Skin of body (tissue), 2 donors: ENCODE data around the gene CXXC4. TPM values are rescaled to one million over a fixed set of nuclear protein-coding genes. Genes with fewer than 3 reads are reported as not detected.

Experiments
- DNase-seq: peaks from one replicate; lab custom pipeline; 2025; lab: John Stamatoyannopoulos, UW
- total RNA-seq: library from RNA; depleted of rRNA; stranded (reverse); fragments of >200 nt; gene quantifications from one replicate; pipeline ENCODE4 v1.2.3, GENCODE V29; 2014

CXXC4 gene
- total RNA-seq, result 0.59 TPM

DNA sequence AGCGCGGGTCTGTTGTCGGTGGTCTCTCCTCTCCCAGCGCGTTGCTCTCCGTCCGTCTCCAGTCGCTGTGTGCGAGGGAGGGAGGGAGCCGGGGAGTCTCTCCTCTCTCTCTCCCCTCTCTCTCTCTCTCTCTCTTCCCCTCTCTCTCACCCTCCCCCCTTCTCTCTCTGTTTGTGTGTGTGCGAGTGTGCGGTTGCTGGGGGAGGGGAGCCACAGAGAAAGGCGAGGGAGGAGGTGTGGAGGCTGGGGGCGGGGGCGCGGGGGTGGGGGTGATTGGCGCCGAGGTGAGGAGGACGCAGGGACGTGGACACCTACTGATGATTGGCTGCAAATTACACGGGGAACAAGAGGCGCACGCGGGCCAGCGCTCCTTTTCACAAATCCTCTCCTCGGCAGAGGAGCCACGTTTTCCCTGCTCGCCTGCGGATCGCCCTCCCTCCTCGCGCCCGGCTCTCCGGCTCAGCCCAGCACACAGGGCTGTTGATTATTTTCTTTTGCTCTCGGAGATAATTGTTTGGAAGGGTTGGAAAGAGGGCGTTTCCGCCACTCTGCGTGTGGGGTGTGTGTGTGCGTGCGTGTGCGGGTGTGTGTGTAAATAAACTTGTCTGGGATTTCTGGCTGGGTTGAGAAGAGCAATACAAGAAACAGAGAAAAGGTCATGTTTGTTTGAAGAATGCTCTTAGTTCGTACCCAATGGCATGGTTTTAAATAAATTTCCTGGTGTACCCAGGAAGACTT is at the start of gene CXXC4:
Gene CXXC4 (minus strand): TSS at position 73 of the 738 bp plus-strand sequence. CDS start 3,092 bp downstream, outside the sequence.
- peak; percentile 33 for DNase-seq

DNA sequence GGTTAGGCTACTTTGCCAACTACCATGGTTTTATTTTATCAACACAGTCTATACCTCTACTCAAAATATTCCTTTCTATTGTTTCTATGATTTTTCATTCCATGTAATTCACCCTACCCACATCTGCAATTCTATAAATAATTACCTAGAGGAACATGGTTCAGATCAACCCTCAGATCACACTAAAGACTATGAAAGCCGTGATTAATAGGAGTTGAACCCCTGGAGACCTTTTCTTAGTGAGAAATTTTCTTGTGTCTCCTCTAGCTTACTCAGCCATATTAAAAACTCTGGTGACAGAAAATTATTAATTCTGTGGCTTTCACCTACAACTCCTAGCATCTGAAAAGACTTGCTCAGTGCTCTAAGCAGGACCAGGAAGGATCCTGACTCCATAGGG is 38.5 kb upstream of the CXXC4 start:
- DNase-seq, result no peak

DNA sequence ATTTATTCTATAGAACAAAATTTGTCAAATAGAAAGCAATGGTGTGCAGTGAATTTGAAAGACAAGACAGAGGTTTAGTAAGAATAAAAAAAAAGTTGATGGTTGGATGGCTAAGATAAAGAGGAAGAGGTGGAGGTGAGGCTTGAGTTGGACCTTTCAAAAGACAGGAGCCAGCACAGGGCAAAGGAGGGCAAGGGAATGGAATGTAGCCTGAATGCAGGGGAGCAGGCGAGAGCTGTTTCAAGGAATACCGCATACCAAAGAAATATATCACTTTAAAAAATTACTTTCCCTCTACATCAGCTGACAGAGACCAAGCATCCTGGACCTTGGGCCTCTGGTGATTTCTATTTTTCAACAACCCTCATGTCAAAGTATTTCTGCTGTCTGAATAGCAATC is 38.0 kb upstream of the CXXC4 start:
- no peak for DNase-seq

DNA sequence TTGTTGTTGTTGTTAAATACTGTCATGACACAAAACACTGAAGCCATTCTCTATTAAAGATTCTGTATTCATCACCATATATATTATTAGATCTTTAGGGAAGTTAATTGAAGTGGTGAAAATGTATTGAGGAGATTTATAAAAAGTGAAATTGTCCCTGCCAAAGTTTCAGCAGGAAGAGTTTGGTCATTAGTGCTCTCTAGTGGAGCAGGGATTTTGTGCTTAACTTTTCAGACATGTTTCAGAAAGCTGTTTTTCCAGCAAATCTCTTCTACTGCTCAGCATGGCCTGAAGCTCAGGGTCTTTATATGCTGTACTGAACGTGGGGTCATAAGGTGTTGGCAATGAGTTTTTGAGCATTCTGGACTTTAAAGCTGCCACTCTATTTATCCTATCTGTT is 36.7 kb upstream of the CXXC4 start:
- no peak for DNase-seq

DNA sequence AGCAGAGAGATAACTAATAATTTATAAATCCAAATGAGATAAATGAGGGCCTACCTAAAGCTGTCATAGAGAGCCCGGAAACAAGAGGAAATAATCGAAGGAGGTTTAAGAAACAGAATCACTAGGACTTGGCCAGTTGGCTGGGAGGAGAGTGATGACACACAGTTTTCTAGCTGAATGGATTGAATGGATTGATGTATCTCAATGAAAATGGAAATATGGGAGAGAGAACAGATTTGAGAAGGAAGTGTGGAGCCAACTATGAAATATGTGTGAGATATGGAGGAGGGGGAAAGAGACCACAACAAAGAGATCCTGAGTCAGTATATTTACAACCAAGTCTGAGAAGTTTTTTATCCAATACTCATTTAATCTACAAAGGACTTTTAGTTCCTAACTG is 35.7 kb upstream of the CXXC4 start:
- no peak for DNase-seq

DNA sequence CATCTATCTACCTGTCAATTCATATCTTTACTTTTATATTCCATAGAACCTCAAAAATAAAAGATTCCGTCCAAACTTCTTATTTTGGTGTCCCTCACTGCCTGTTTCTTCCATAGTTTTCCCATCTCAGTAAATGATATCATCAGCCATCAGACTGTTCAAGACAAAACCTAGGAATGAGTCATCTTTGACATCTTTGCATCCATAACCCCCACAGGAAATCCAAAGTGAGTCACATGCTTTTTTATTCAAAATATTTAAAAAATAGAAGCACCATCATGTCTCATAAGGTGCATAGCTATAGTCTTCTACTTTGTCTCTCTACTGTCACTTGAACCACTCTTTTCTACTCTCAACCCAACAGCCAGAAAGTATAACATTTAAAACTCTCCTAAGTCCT is 29.9 kb upstream of the CXXC4 start:
- DNase-seq, result no peak

DNA sequence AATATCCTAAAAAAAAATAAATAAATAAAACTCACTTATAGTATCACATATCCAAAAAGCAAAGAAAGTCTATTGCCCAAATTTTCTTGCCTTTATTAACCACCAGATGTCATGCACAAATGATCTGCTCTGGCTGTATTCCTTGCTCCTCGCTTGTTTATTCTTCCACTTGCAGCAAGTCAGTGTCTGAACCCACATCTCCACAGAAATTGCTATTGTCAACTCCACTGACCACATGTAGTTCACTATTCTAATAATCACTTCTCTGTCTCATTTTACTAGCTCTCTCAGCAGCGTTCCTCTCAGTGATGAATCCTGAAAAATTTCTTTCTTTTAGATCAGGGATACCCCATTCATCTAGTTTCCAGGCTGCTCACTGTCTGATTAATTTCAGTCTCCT is 29.3 kb upstream of the CXXC4 start:
- DNase-seq, result no peak

DNA sequence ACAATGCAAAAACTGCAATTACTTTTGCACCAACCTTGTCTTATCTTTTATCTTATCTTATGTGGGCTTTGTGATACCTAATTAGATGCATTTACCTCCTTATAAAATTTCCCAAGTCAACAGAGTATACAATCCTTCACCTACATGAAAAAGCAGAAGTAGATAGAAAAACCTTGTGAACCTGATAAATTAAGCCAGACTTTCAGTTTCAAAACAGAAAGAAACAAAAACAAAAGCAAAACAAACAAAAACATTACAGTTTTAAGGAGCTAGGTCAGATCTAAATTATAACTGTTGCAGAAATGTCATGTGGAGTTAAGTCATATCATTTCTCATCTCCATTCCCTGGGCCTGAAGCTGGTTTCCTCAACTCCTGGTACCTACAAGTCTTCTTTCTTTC is 24.9 kb upstream of the CXXC4 start:
- no peak for DNase-seq

DNA sequence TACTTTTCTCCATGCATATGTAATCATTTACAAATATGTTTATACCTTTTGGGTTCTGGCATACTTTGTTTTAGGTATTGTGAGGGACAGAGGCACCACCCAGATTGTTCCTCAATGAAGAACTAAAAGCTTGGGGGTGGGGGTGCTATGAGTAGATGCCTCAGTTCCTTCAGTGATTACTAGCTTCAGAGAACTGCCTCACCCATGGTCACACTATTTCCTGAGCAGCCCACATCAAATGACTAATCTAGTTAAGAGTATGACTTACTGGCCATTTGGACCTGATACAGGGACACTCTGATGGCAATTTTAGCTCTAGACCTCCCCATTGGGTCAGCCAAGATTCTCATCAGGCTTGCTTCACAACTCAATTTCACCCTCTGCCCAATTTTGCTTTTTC is 22.2 kb upstream of the CXXC4 start:
- no peak for DNase-seq

DNA sequence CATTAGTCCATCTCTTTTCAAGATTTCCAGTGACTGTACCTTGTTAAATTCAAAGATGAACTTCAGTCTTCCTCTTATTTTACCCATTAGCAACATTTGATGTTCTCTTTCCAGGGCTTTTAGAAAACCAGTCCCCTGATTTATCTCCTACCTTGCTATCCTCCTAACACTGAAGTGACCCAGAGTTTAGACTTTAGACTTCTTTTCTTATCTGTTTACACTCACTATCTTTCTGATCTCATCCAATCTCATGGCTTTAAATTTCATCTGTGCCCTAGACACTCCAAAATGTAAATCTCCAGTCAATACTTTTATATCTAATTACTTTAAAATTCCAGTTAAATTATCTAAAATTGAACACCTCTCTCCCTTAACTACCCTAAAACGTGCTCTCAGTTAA is 13.5 kb upstream of the CXXC4 start:
- no peak for DNase-seq

DNA sequence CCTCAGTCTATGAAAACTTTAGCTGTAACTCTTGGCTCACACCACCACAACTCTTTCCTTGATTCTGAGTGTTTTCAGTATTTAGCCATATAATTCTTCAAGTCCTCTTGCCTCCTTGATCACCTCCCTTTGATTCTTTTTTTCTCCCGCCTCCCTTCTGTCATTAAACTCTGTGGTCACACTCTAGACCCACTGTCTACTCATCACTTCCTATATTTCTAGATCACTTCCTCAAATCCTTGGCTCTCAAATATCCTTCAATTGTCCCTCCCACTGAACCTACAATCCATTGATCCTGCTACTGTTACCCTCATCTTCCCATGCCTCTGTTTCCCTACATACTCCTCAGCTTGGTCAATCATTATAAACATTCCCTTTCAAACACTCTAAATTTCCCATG is 12.4 kb upstream of the CXXC4 start:
- no peak for DNase-seq

DNA sequence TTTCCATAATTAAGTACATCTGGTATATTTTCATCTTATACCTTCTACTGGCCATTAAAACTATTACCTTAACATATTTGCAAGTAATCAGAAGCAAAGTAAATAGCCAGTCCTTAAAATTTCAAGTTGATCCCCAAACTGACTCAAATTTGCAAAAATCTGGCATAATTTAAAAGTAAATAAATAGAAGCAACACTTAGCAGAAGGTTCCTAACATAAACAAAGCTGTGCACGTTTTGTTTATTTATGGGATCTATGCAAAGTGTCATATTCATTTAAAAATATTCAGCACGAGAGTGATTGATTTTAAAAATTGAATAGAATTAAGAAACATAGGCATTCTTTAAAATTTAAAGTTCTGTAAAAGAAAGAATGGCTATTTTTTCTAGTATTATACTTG is 9.8 kb upstream of the CXXC4 start:
- DNase-seq, result no peak

DNA sequence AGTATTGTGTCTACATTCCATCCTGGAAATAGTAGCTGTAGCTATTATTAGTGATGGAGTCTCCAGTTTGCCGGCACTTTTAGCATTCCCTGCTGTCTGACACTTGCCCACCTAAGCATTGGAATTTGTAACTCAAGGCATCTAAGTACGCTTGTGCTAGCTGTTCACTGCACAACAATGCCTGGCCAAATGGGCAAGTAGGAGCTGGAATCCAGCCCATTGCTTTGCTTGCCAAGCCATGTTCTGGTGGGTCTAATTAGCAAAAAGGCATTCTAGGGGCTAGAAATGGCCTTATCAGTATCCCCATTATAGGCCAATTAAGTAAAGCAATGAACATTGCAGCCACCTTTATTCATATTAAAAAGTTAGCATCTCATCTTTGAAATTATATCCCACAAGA is 7.8 kb upstream of the CXXC4 start:
- no peak for DNase-seq

DNA sequence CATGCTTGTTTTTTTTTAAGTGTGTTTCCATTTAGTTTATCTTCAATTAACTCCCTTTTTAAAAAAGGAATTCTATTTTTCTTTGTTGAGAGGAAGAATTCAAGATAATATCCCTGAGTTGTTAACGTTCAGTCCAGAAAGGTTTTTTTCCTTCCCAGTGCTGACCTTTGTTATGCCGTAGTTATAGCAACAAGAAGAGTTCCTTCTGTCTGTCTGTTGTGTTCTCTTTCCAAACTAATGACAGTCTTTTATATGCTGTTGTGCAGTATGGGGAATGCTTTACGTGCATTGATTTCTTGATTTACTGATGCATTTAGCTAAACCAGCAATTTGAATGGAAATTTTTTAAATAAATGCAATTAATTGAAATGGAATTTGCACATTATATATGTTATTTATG is 6.6 kb upstream of the CXXC4 start:
- DNase-seq, result peak; percentile 5

DNA sequence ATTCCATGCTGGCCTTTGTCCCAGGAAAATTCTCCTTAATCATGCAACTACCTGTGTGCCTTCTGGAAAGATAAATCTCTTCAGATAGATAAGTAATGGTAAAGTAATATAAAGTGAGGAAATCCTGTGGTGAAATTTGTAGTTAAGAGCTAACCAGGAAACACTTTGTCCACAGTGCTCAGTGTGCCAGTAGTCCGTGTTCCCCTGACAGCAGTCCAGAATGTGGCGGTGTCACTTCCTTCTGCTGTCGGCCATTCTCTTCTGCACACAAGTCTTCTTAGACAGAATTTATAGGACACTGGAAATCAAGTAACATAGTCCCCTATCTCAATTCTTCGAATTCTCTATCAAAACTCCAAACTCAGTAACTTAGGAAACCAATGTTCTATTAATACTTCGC is 5.7 kb upstream of the CXXC4 start:
- DNase-seq, result no peak

DNA sequence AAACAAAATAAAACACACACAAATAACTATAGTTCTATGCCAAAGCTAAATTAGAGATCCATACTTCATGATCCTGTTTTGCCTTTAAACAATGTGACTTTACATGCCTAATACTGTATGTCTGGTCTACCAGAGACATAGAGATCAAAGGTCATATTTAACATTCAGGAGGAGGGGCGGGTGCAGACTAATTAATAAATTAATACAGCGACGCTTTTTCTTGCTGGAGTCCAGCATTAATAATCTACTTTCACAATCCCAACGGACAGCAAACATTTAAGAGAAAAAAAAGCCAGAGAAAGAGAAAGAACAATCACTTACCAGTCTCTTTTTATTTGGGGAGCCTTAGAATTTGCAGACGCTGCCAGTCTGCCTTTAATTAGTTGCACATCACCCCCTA is 509 bp downstream of the CXXC4 start:
- DNase-seq, result no peak

DNA sequence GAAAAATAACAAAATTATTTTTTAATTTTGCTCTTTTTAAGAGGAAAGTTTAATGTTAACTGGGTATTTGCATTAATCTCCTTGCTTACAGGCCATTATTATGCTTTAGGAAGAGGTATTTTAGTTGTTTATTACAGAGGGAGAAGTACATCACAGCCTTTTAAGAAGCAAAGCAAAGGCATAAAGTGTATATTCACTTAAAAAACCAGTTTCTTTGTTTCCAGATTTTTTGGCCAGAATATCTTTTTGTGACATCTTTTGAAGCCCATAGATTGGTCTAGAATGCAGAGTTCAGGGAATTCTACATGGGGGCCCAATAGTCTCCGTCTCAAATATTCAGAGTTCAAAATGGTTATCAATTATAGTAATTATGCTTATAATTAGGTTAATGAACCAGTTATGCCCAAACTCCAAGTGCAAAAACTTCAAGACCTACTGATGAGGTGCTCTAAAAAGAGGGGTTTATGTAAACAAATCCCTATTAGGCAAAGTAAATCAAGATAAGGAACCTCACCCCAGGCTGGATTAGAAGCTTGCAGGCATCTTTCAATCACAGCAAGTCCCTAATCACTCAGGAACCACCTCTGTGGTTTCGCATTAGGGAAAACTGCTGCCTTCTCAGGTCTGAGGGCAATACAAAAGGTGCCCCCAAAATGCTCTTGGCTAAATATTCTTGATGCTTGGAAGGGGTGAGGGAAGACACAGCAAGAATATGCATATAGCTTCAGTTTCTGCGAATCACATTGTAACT is 1.4 kb downstream of the CXXC4 start:
- no peak for DNase-seq

DNA sequence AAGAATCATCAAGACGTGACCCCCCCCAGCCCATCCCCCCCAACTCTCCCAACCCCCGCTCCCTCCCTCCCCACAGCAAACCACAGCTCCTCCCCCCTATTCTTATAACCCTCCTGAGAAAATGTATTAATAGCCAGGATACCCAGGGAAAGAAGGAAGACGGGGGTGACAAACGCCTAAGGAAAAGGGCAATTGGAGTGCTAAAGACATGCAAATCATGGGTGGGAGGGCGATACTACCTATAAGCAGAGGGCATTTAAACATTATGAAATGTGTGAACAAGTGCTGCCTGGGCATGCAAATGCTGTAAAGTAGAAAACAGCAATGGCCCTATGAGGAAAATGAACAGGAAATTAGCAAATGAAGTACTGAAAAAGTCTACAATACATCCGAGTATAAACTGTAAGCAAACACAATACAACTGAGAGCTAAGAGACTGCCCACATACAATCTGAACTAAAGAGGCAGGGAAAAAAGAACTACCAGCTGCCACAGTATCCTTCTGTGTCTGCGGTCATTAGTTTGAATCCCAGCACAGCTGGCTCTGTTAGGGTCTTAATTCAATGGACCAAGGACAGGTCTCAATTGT is 2.4 kb downstream of the CXXC4 start:
- peak; percentile 8 for DNase-seq

DNA sequence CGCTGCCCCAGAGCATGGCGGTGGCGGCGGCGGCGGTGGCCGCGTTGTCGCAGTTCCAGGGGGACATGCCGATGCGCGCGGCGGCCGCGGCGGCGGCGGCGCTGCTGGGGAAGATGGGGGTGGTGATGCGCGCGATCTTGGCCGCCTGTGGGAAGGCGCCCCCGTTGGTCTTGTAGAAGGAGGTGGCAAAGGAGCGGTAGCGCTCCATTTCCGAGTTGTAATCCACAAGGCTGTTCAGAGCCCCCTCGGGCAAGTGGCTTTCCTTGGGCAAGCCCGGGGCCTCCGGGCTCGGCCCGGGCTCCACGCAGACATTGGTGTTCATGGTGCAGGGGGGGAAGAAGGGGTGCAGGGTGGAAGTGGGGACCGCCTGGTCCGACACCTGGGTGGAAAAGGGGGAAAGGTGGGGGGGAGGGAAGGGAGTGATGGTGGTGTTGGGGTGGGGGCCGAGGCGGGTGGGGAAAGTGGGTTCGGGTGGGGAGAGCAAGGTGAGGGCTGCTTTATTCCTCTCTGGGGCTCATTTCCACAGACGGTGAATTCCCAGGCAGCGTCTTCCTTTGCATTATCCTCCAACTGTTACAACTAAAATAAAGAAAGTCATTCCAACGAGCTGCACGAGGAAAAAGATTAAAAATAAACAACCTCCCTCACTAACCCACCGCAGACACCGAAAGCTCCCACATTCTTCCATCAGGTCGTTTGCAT is 3.1 kb downstream of the CXXC4 start:
- DNase-seq, result no peak

DNA sequence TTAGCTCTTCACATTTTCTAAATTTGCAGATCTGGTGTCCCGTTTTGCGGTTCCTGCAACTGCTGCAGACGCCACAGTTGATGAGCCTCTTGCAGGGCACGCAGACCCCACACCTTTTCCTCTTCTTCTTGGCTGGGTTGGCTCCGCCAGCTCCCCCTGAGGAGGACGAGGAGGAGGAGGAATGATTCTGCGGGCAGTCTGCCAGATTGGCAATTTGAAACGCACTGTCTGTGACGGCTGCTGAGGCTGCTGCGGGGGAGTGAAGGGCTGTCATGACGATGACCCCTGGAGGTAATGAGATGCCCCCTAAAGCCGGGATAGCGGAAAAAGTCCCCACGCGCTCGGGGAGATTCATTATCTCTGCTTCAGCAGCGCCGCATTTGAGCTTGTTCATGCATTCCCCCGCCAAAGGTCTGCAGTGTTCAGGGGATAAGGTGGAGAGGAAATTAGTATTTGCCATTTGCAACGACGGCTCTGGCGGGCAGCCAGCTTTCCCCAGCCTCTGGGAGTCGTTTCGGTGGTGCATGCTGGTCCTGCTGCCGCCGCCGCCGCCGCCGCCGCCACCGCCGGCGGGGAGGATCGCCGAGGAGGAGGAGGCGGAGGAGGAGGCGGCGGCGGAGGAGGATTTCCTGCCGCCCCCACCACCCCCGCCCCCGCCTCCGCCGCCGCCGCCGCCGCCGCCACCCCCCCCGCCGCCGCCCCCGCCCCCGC is 3.8 kb downstream of the CXXC4 start:
- no peak for DNase-seq

DNA sequence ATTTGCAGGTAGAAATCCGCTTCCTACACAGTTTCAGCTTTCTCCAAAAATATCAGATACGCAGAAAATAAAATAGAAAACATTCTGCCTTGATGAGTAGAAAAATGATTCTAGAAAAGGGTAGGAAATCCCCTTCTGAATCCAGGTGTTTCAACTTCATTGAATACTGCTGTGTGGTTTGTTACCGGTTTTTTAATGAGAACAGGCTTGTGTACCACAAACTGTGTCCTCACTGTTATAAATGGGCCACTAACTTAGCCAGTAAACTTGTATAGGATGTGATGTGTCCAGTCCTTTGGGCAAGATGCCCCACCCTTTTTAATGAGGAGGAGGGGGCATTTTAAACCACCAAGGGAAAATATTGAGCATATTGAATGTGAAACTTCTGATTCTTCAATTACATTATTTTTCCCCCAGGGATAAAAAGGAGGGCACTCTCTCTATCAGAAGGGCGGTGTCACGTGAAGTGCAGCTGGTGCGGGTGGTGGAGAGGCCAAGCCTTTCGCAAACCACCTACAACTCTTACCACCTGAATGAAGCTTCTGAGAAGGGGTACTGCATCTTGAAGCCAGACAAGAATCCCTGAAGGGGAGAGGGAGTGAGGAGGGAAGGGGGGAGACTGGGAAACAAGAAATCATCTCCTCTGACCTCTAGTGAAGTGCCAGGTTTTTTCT is 4.5 kb downstream of the CXXC4 start:
- no peak for DNase-seq
